Activated CD8-positive, alpha-beta memory T cell treated with anti-CD3 and anti-CD28 coated beads for 4 hours (primary cell): Measurements from ENCODE around the gene KIF1C.
"Not testable (repeated sequence)": the region's sequence is repeated elsewhere in the genome, so short reads cannot be mapped to it uniquely, and the experiment has no call there.

Experiments
- DNase-seq, 2 donors: peaks; one replicate each; pipeline ENCODE4 v3.0.0-alpha.2; 2020; ENCODE audit warnings: low read depth in 2 of 2

The KIF1C gene

GRCh38 chr17:5045496-5045895, 47.7 kb downstream of the KIF1C start:
- no peak for DNase-seq

GRCh38 chr17:5047446-5047845, 49.7 kb downstream of the KIF1C start:
- no peak for DNase-seq

GRCh38 chr17:5049314-5049841, 51.6 kb downstream of the KIF1C start:
- peak; percentile 5 to 15 for DNase-seq

- DNase-seq = no peak
Measured at GRCh38 chr17:5050278-5050677, 52.5 kb downstream of the KIF1C start.

- DNase-seq = no peak
Measured at GRCh38 chr17:5055543-5055942, 57.8 kb downstream of the KIF1C start.

- no peak for DNase-seq
Measured at GRCh38 chr17:5065227-5065744, 67.5 kb downstream of the KIF1C start.

- DNase-seq = no peak
Measured at GRCh38 chr17:5068236-5068635, 70.5 kb downstream of the KIF1C start.

- no peak for DNase-seq
Measured at GRCh38 chr17:5069724-5070123, 72.0 kb downstream of the KIF1C start.

GRCh38 chr17:5075472-5075871, 77.7 kb downstream of the KIF1C start:
- DNase-seq = not testable (repeated sequence)

GRCh38 chr17:5077275-5077674, 79.5 kb downstream of the KIF1C start:
- DNase-seq = not testable (repeated sequence)

GRCh38 chr17:5077781-5078105, 80.0 kb downstream of the KIF1C start:
- DNase-seq = no peak
